ENCODE results near the gene OAS3. TPM values are rescaled to one million over a fixed set of nuclear protein-coding genes. Genes with fewer than 3 reads are reported as not detected.

OAS3 gene
- total and polyA plus RNA-seq, 10 of the 15 experiments (the other 5 are each of a cell fraction or from before 2014, with no cell fraction given) = 5.1 to 107 (median 18.0) TPM

DNA sequence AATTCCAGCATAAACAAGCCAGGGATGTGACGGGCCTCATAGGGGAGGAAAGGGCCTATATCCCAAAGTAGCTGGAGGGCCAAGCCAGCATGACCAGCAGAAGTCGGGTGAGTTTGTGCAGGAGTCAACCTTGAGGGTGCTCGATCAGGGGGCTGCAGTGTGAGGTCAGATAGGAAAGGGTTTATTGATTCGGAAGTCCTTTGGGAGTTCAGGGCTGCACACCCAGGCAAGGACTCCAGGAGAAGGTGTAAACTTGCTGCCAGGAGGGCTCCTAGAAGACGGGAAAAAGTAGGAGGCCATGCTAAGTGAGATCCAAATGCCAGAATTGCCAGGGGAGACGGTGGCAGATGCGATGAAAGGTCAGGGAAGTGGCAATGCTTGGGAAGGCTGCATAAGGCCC, 36.6 kb downstream of the OAS3 start (continued):
- TF ChIP-seq ZSCAN29 (IDR thresholded peaks at IDR 0.05) (no peak), TBL1XR1 (IDR thresholded peaks at IDR 0.05; ENCODE audit: low read depth, low read length) (no peak), BACH1 (IDR thresholded peaks at IDR 0.05; ENCODE audit: borderline replicate concordance) (no peak)

DNA sequence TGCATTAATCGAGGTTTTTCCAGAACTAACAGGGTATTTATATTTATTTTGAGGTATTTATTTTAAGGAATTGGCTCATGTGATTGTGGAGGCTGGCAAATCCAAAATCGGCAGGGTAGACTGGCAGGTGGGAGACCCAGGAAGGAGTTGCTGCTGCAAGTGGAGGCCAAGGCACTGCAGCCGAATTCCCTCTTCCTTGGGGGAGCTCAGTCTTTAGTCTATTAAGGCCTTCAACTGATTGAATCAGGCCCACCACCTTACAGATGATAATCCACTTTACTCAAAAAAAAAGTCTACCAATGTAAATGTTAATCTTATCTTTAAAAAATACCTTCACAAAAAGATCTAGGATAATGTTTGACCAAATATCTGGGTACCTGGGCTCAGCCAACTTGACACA, 38.9 kb downstream of the OAS3 start:
- intact Hi-C loops (cut with micrococcal nuclease; ENCODE audit: unreplicated experiment) (no loop called here), in situ Hi-C loops (cut with MboI) (no loop called here)
- Histone ChIP-seq H3K27ac (ENCODE audit: control insufficient read depth, insufficient read depth) (peak overlapping the region; percentile 100), H3K79me2 (ENCODE audit: control insufficient read depth, insufficient read depth, low read length) (peaks cover 48% of the 10 kb centered on the region), H3K9ac (ENCODE audit: control insufficient read depth, insufficient read depth, low read length) (peak overlapping the region; percentile 100), H4K20me1 (ENCODE audit: control insufficient read depth, insufficient read depth) (no peaks in the 10 kb centered on the region), H3K4me3 (peak overlapping the region; percentile 97), H3K36me3 (ENCODE audit: control insufficient read depth in 2 of 2, insufficient read depth in 2 of 2, low read length in 1 of 2) (peaks cover 0 to 4% of the 10 kb centered on the region in 2 experiments; a peak in 1 of 4 replicates), H3K27me3 (replicated peaks in 1 of 2; ENCODE audit: control insufficient read depth in 2 of 2, insufficient read depth in 2 of 2, low read length in 1 of 2) (no peaks in the 10 kb centered on the region), H3K9me3 (replicated peaks; ENCODE audit: control insufficient read depth, insufficient read depth, low read length) (peaks cover under 1% of the 10 kb centered on the region; the same call in 1 of the 3 replicates), H3K4me2 (ENCODE audit: control insufficient read depth, insufficient read depth) (peak overlapping the region; percentile 99), H3K4me1 (ENCODE audit: control insufficient read depth, insufficient read depth, low read length) (peaks cover 13% of the 10 kb centered on the region), H2AFZ (ENCODE audit: control insufficient read depth, low read depth, low read length) (no peak overlapping the region; the same call in 1 of the 2 replicates)
- no peak for DNase-seq (ENCODE audit: low read depth, low spot score)
- POLR2A ChIA-PET = interaction anchor here (0.6 to 5.1 kb wide), 6 partner anchors 9 to 70 kb away, joined by 3 to 69 read pairs (median 10); partner anchors contain the start of genes OAS1 and OAS3
- RAD21 ChIA-PET (ENCODE audit: unreplicated experiment) = interaction anchor here (1.1 to 3.9 kb wide), 4 partner anchors 16 to 77 kb away, joined by 4 to 28 read pairs (median 16); no protein-coding TSS in a partner anchor
- WGBS (ENCODE audit: insufficient coverage, insufficient replicate concordance, low lambda C conversion rate, missing lambda C conversion rate) = 68% methylated on average over 3 of the region's 3 CpGs
- no peak for ATAC-seq
- CTCF ChIA-PET = interaction anchor here (1.0 to 3.7 kb wide), 6 partner anchors 11 to 77 kb away, joined by 3 to 45 read pairs (median 13); partner anchors contain the start of gene OAS1
- FAIRE-seq = no peak
- BruUV-seq (replicated peaks) = no TSS peak
- SMC1A ChIA-PET (ENCODE audit: uncharacterized antibody, unreplicated experiment) = interaction anchor here (0.7 to 7.6 kb wide), 9 partner anchors 15 to 197 kb away, joined by 3 to 99 read pairs (median 8); partner anchors contain the start of genes OAS1 and OAS3
- TF ChIP-seq ZNF622 (IDR thresholded peaks at IDR 0.05) (no peak), SMAD1 (IDR thresholded peaks at IDR 0.05; ENCODE audit: low read depth, partially characterized antibody) (no peak), ZNF274 (IDR thresholded peaks at IDR 0.05; ENCODE audit: insufficient read depth, insufficient read length) (no peak), YY1 (IDR thresholded peaks at IDR 0.05; ENCODE audit: low read depth, low read length) (no peak), BMI1 (IDR thresholded peaks at IDR 0.05; ENCODE audit: borderline replicate concordance) (no peak), ASH2L (IDR thresholded peaks at IDR 0.05; ENCODE audit: borderline replicate concordance, low read depth) (no peak), PAX8 (IDR thresholded peaks at IDR 0.05) (no peak), ZSCAN29 (IDR thresholded peaks at IDR 0.05) (no peak), SREBF1 (IDR thresholded peaks at IDR 0.05; ENCODE audit: low read length) (no peak), IRF4 (IDR thresholded peaks at IDR 0.05; ENCODE audit: low read depth, low read length) (no peak)
- TF ChIP-seq, protein P1, sequence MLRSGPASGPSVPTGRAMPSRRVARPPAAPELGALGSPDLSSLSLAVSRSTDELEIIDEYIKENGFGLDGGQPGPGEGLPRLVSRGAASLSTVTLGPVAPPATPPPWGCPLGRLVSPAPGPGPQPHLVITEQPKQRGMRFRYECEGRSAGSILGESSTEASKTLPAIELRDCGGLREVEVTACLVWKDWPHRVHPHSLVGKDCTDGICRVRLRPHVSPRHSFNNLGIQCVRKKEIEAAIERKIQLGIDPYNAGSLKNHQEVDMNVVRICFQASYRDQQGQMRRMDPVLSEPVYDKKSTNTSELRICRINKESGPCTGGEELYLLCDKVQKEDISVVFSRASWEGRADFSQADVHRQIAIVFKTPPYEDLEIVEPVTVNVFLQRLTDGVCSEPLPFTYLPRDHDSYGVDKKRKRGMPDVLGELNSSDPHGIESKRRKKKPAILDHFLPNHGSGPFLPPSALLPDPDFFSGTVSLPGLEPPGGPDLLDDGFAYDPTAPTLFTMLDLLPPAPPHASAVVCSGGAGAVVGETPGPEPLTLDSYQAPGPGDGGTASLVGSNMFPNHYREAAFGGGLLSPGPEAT (IDR thresholded peaks at IDR 0.05; ENCODE audit: low read depth) = no peak
- TF ChIP-seq, protein P2, sequence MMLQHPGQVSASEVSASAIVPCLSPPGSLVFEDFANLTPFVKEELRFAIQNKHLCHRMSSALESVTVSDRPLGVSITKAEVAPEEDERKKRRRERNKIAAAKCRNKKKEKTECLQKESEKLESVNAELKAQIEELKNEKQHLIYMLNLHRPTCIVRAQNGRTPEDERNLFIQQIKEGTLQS (IDR thresholded peaks at IDR 0.05; ENCODE audit: borderline replicate concordance, extremely low read depth, low read depth, low read length) = no peak
- TF ChIP-seq, protein P3, sequence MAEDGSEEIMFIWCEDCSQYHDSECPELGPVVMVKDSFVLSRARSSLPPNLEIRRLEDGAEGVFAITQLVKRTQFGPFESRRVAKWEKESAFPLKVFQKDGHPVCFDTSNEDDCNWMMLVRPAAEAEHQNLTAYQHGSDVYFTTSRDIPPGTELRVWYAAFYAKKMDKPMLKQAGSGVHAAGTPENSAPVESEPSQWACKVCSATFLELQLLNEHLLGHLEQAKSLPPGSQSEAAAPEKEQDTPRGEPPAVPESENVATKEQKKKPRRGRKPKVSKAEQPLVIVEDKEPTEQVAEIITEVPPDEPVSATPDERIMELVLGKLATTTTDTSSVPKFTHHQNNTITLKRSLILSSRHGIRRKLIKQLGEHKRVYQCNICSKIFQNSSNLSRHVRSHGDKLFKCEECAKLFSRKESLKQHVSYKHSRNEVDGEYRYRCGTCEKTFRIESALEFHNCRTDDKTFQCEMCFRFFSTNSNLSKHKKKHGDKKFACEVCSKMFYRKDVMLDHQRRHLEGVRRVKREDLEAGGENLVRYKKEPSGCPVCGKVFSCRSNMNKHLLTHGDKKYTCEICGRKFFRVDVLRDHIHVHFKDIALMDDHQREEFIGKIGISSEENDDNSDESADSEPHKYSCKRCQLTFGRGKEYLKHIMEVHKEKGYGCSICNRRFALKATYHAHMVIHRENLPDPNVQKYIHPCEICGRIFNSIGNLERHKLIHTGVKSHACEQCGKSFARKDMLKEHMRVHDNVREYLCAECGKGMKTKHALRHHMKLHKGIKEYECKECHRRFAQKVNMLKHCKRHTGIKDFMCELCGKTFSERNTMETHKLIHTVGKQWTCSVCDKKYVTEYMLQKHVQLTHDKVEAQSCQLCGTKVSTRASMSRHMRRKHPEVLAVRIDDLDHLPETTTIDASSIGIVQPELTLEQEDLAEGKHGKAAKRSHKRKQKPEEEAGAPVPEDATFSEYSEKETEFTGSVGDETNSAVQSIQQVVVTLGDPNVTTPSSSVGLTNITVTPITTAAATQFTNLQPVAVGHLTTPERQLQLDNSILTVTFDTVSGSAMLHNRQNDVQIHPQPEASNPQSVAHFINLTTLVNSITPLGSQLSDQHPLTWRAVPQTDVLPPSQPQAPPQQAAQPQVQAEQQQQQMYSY (CRISPR knock-in tag; IDR thresholded peaks at IDR 0.05) = no peak
- TF ChIP-seq, protein P4, sequence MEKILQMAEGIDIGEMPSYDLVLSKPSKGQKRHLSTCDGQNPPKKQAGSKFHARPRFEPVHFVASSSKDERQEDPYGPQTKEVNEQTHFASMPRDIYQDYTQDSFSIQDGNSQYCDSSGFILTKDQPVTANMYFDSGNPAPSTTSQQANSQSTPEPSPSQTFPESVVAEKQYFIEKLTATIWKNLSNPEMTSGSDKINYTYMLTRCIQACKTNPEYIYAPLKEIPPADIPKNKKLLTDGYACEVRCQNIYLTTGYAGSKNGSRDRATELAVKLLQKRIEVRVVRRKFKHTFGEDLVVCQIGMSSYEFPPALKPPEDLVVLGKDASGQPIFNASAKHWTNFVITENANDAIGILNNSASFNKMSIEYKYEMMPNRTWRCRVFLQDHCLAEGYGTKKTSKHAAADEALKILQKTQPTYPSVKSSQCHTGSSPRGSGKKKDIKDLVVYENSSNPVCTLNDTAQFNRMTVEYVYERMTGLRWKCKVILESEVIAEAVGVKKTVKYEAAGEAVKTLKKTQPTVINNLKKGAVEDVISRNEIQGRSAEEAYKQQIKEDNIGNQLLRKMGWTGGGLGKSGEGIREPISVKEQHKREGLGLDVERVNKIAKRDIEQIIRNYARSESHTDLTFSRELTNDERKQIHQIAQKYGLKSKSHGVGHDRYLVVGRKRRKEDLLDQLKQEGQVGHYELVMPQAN (conservative IDR thresholded peaks at IDR 0.05) = no peak
